GM12892 (cell line): ENCODE measurements around the gene CERS2.

Experiments used
- POLR2A ChIP-seq: IDR thresholded peaks from 2 replicates; pipeline ENCODE4 v1.6.1; 2011; ENCODE audit warnings: low read depth, low read length, control low read depth
- POLR2AphosphoS5 ChIP-seq: IDR thresholded peaks from 2 replicates; pipeline ENCODE4 v1.6.1; 2011; ENCODE audit warnings: low read depth, low read length, control low read depth
- TAF1 ChIP-seq: IDR thresholded peaks from 2 replicates; pipeline ENCODE4 v1.6.1; 2011; ENCODE audit warnings: low read depth, mild to moderate bottlenecking, control low read depth, low read length, borderline replicate concordance

- no peak for TF ChIP-seq POLR2A
- TF ChIP-seq POLR2AphosphoS5 = no peak
- TF ChIP-seq TAF1 = no peak
Observed at GRCh38 chr1:150966011-150966410, 8.6 kb downstream of the CERS2 start.
